ENCODE measurements around the gene DNASE1L1. TPM values are rescaled to one million over a fixed set of nuclear protein-coding genes. Genes with fewer than 3 reads are reported as not detected.
A peak's percentile ranks its signal among the peaks of the same experiment; 100 is the strongest.

DNASE1L1 gene
- total and polyA plus RNA-seq, 2 experiments from 2014 or later, result 22.6 to 36.1 TPM

- 87% methylated on average over 2 of the region's 2 CpGs for WGBS (ENCODE audit: low lambda C conversion rate, missing lambda C conversion rate)
- Histone ChIP-seq H3K4me2 (peak overlapping the region; percentile 85), H2AFZ (no peak overlapping the region), H3K36me3 (replicated peaks; ENCODE audit: insufficient read depth, low read depth) (no peaks in the 10 kb centered on the region), H3K27ac (no peak overlapping the region), H3K9me2 (replicated peaks; ENCODE audit: insufficient read depth) (no peaks in the 10 kb centered on the region), H3K79me2 (peaks cover 28% of the 10 kb centered on the region), H3K4me3 (peak overlapping the region; percentile 58), H3K4me1 (ENCODE audit: insufficient read depth) (no peaks in the 10 kb centered on the region), H4K20me1 (ENCODE audit: insufficient read depth, poor library complexity, severe bottlenecking) (no peaks in the 10 kb centered on the region), H3K27me3 (no peaks in the 10 kb centered on the region), H3K9me3 (ENCODE audit: low read depth) (no peaks in the 10 kb centered on the region)
- no peak for TF ChIP-seq EZH2phosphoT487 (IDR thresholded peaks at IDR 0.05; ENCODE audit: low read depth, severe bottlenecking, unreplicated experiment)
- no peak for TF ChIP-seq EZH2 (IDR thresholded peaks at IDR 0.05; ENCODE audit: borderline replicate concordance)
- no peak for TF ChIP-seq CTCF (IDR thresholded peaks at IDR 0.05; ENCODE audit: poor library complexity)
- no peak for DNase-seq (ENCODE audit: low spot score)
These were observed 20.7 kb upstream of the DNASE1L1 start for GRCh38 chrX:154429711-154430110.

GRCh38 chrX:154428176-154429171, 19.4 kb upstream of the DNASE1L1 start, which contains the start of gene ATP6AP1:
Gene ATP6AP1, plus strand, starts transcription at chrX:154428677. Its CDS starts 16 bp downstream, at chrX:154428693.
- Histone ChIP-seq H4K20me1 (ENCODE audit: insufficient read depth, poor library complexity, severe bottlenecking) (no peaks in the 10 kb centered on the region), H3K9me2 (replicated peaks; ENCODE audit: insufficient read depth) (no peaks in the 10 kb centered on the region), H3K79me2 (peaks cover 28% of the 10 kb centered on the region), H3K4me3 (peak within 1 kb of the TSS; percentile 58), H3K4me2 (peak within 1 kb of the TSS; percentile 85), H3K9me3 (ENCODE audit: low read depth) (no peaks in the 10 kb centered on the region), H3K27me3 (no peaks in the 10 kb centered on the region), H3K36me3 (replicated peaks; ENCODE audit: insufficient read depth, low read depth) (no peaks in the 10 kb centered on the region), H2AFZ (peak within 1 kb of the TSS; percentile 84), H3K4me1 (ENCODE audit: insufficient read depth) (no peaks in the 10 kb centered on the region), H3K27ac (peak within 1 kb of the TSS; percentile 88)
- peak; percentile 92 for DNase-seq (ENCODE audit: low spot score)
- peak; percentile 3 for TF ChIP-seq CTCF (IDR thresholded peaks at IDR 0.05; ENCODE audit: poor library complexity)
- no peak for TF ChIP-seq EZH2 (IDR thresholded peaks at IDR 0.05; ENCODE audit: borderline replicate concordance)
- 55% methylated on average over 61 of the region's 87 CpGs for WGBS (ENCODE audit: low lambda C conversion rate, missing lambda C conversion rate)

- Histone ChIP-seq H3K4me2 (peak overlapping the region; percentile 79), H3K9me3 (ENCODE audit: low read depth) (no peaks in the 10 kb centered on the region), H3K4me3 (no peak overlapping the region), H2AFZ (no peak overlapping the region), H3K36me3 (replicated peaks; ENCODE audit: insufficient read depth, low read depth) (no peaks in the 10 kb centered on the region), H3K4me1 (ENCODE audit: insufficient read depth) (no peaks in the 10 kb centered on the region), H3K9me2 (replicated peaks; ENCODE audit: insufficient read depth) (no peaks in the 10 kb centered on the region), H3K27ac (no peak overlapping the region), H3K79me2 (peaks cover 28% of the 10 kb centered on the region), H3K27me3 (no peaks in the 10 kb centered on the region), H4K20me1 (ENCODE audit: insufficient read depth, poor library complexity, severe bottlenecking) (no peaks in the 10 kb centered on the region)
- WGBS (ENCODE audit: low lambda C conversion rate, missing lambda C conversion rate), result 85% methylated on average over 12 of the region's 13 CpGs
- no peak for DNase-seq (ENCODE audit: low spot score)
- TF ChIP-seq EZH2 (IDR thresholded peaks at IDR 0.05; ENCODE audit: borderline replicate concordance) (no peak), EZH2phosphoT487 (IDR thresholded peaks at IDR 0.05; ENCODE audit: low read depth, severe bottlenecking, unreplicated experiment) (no peak)
These were observed 18.1 kb upstream of the DNASE1L1 start for GRCh38 chrX:154426916-154427770.
